ENCODE measurements around the gene DHFR. TPM values are rescaled to one million over a fixed set of nuclear protein-coding genes. Genes with fewer than 3 reads are reported as not detected.

DHFR gene
- total RNA-seq, 2 experiments from 2014 or later, result 63.6 to 67.4 TPM

DNA sequence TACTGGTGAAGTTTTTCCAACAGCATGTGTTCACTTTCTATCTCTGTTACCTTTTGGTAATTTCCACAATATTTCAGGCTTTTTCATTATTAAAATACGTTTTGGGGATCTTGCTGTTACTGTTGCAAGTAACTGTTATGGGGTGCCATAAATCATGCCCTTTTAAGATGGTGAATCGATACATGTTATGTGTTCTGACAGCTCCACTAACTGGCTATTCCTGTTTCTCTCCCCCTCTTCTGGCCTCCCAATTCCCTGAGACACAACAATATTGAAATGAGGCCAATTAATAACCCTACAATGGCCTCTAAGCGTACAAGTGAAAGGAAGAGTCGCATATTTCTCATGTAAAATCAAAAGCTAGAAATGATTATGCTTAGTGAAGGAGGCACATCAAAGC lies 13.4 kb downstream of the DHFR start:
- no peak overlapping the region for H3K4me3 Mint-ChIP-seq
- peaks cover 24% of the 10 kb centered on the region for H3K4me1 Mint-ChIP-seq
- peaks cover 64% of the 10 kb centered on the region for H3K36me3 Mint-ChIP-seq
- no peaks in the 10 kb centered on the region for H3K27me3 Mint-ChIP-seq
- no peaks in the 10 kb centered on the region for H3K9me3 Mint-ChIP-seq
- POLR2A ChIA-PET, result interaction anchor here (1.8 kb wide), 1 partner anchor 13 kb away, joined by 4 read pairs; the partner anchor contains the start of genes DHFR and MSH3
- ATAC-seq (ENCODE audit: low read depth) (no peak), DNase-seq (no peak)
- no peak overlapping the region for H3K27ac Mint-ChIP-seq

DNA sequence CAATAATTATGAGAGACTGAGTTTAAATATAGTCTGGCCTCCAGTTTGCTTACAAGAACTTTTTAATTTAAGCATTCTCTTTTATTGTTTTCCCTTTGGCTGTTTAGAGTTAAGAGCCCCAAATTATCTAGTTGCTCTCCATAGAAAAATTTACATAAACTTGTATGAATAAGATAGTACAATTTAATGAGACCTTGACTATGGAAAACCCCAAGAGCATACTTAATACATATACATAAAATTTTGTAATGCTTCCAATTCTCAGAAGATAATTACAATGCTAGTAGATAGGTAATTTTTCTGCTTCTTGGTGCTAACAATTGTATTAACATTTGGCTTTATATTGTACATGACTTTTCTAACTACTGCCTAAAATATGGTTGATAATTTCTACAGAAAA lies 20.6 kb downstream of the DHFR start:
- POLR2A ChIA-PET, result no interaction called here
- Mint-ChIP-seq H3K27me3 (no peaks in the 10 kb centered on the region), H3K27ac (no peak overlapping the region), H3K4me3 (no peak overlapping the region), H3K4me1 (peaks cover 13% of the 10 kb centered on the region), H3K9me3 (no peaks in the 10 kb centered on the region), H3K36me3 (peaks cover 46% of the 10 kb centered on the region)
- ATAC-seq (ENCODE audit: low read depth) (no peak), DNase-seq (no peak)

DNA sequence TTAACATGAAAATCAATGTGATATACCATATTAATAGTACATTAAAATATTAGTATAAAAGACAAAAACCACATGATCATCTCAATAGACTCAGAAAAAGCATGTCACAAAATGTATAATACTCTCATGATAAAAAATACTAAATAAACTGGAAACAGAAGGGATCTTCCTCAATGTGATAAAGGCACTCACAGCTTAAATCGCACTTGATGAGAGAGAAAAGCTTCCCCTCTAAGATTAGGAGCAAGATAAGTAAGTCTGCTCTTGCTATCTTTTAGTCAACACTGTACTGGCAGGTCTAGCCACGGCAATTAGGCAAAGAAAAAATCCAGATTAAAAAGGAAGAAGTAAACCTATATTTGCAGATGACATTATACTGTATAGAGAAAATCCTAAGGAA lies 22.1 kb downstream of the DHFR start:
- DNase-seq (no peak), ATAC-seq (ENCODE audit: low read depth) (no peak)
- H3K36me3 Mint-ChIP-seq, result peaks cover 35% of the 10 kb centered on the region
- POLR2A ChIA-PET, result interaction anchor here (0.7 kb wide), 1 partner anchor 128 kb away, joined by 5 read pairs; no protein-coding TSS in a partner anchor
- no peaks in the 10 kb centered on the region for H3K9me3 Mint-ChIP-seq
- no peak overlapping the region for H3K4me3 Mint-ChIP-seq
- no peak overlapping the region for H3K27ac Mint-ChIP-seq
- H3K27me3 Mint-ChIP-seq, result no peaks in the 10 kb centered on the region
- H3K4me1 Mint-ChIP-seq, result peaks cover 6% of the 10 kb centered on the region

DNA sequence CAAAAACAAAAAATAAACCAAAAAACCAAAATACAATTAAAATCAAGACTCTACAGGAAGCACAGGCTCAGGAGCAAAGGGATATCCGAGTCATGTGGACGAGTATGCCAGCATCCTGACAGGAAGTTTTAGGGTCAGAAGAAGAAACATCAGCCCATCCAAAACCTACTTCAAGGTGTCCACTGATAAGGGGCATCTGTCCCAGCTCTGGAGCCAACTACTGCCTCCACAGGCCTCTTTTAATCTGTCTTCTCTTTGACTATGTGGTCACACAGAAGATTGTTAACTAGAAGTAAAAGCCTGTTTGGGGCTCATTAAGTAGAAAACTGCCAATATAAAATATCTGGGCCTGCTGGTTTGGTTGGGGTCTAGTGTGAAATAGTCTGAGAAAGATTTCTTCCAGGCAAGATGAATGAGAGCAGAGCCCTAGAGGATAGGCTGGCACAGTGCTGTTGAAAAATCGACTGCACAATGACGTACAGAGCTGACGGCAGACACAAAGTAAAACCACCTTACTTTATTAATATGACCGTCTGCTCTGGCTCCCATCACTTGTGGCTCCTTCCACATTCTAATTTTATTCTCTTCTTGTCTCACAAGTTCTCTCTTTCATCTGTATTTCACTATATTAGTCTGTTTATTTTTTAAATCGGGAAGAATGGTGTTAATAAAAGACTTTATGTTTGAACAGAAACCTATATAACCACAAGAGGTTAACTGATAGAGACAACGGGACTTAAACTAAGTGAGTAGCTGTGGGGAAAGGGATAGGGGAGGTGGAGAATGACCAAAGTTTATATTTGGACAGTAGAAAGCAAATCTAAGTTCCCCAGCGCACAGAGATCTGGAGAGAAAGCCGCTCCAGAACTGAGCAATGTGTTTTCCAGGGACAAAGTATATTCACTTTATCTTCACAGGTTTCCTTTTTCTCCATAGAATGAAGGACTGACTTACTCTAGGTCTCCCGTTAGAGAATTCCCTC lies 23.2 kb downstream of the DHFR start:
- H3K9me3 Mint-ChIP-seq, result no peaks in the 10 kb centered on the region
- peaks cover 4% of the 10 kb centered on the region for H3K4me1 Mint-ChIP-seq
- ATAC-seq (ENCODE audit: low read depth), result no peak
- H3K36me3 Mint-ChIP-seq, result peaks cover 32% of the 10 kb centered on the region
- no peak overlapping the region for H3K27ac Mint-ChIP-seq
- no peak overlapping the region for H3K4me3 Mint-ChIP-seq
- POLR2A ChIA-PET, result no interaction called here
- DNase-seq, result no peak
- H3K27me3 Mint-ChIP-seq, result no peaks in the 10 kb centered on the region

DNA sequence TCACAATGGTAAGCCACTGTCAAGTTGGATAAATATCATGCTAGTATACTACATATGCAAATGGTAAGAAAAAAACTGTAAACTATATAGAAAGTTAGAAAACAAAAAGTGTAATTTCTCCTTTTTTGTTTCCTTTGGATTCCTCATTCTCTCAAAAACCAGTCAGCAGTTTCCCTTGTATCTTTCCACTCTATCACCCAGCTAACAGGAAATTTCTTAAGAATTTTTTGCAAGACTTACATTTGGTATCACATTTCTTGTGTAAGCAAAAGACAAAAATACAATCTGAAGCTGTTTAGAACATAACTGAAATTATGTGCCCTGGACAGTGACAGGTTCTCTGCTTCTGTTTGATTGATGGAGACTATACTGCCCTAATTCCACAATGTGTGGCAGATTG lies 25.5 kb downstream of the DHFR start:
- POLR2A ChIA-PET, result no interaction called here
- Mint-ChIP-seq H3K27me3 (no peaks in the 10 kb centered on the region), H3K27ac (no peak overlapping the region), H3K4me1 (peaks cover 1% of the 10 kb centered on the region), H3K36me3 (peaks cover 27% of the 10 kb centered on the region), H3K4me3 (no peak overlapping the region), H3K9me3 (no peaks in the 10 kb centered on the region)
- ATAC-seq (ENCODE audit: low read depth), result no peak
- no peak for DNase-seq

DNA sequence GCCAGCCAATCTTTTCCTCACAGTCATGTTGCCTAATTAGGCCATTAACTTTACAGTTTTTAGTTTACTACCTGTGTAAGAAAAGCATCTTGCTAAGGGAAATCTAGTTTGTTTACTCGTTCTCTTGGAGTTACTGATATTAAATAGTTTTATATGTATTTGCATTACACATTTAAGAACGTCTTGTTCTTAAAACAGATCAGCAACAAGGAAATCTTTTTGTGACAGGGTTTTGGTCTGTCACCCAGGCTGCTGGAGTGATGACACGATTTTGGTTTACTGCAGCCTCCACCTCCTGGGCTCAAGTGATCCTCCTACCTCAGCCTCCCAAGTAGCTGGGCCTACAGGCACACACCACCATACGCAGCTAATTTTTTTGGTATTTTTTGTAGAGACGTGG lies 29.6 kb downstream of the DHFR start:
- Mint-ChIP-seq H3K4me1 (no peaks in the 10 kb centered on the region), H3K36me3 (peaks cover 26% of the 10 kb centered on the region), H3K4me3 (no peak overlapping the region), H3K27ac (no peak overlapping the region), H3K9me3 (no peaks in the 10 kb centered on the region), H3K27me3 (no peaks in the 10 kb centered on the region)
- ATAC-seq (ENCODE audit: low read depth) (no peak), DNase-seq (no peak)
- POLR2A ChIA-PET, result interaction anchor here (1.4 kb wide), 1 partner anchor 31 kb away, joined by 3 read pairs; no protein-coding TSS in a partner anchor

DNA sequence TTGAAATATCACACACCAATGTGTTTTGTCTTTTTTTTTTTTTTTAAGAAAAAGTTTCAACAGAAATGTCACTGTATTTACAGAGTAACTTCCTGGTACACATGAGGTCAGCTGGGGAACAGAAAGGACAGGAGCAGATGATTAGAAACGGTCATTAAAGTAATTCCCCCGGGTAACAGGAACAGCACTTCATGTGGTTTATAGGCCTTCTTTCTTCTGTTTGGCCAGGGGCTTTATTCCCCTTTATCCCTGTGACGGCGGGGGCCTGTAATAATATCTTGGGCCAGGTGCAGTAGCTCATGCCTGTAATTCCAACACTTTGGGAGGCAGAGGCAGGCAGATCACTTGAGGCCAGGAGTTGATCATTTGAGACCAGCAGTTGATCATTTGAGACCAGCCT lies 30.8 kb downstream of the DHFR start:
- no peaks in the 10 kb centered on the region for H3K4me1 Mint-ChIP-seq

DNA sequence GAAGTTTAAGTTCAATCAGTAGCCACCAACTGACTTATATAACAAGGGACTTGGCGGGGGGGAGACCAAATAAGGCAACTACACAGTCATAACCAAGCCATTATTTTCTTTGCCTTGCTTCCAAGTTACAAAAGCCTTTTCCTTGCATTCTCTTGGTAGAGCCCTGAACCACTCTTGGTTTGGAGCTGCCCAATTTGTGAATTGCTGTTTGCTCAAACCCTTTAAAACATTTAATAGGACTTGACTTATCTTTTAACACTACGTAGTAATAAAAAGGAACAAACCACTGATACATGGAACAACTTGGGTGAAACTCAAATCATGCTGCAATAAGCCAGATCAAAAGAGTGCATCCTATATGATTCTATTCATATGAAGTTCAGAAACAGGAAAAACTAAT lies 32.0 kb downstream of the DHFR start:
- no peak overlapping the region for H3K4me3 Mint-ChIP-seq

More for the DNA sequence above, 30.8 kb downstream of the DHFR start:
- ATAC-seq (ENCODE audit: low read depth) (no peak), DNase-seq (no peak)
- H3K4me3 Mint-ChIP-seq, result no peak overlapping the region
- H3K9me3 Mint-ChIP-seq, result no peaks in the 10 kb centered on the region
- H3K27ac Mint-ChIP-seq, result no peak overlapping the region
- peaks cover 26% of the 10 kb centered on the region for H3K36me3 Mint-ChIP-seq
- no peaks in the 10 kb centered on the region for H3K27me3 Mint-ChIP-seq
- POLR2A ChIA-PET, result interaction anchor here (1.4 kb wide), 1 partner anchor 32 kb away, joined by 3 read pairs; no protein-coding TSS in a partner anchor

DNA sequence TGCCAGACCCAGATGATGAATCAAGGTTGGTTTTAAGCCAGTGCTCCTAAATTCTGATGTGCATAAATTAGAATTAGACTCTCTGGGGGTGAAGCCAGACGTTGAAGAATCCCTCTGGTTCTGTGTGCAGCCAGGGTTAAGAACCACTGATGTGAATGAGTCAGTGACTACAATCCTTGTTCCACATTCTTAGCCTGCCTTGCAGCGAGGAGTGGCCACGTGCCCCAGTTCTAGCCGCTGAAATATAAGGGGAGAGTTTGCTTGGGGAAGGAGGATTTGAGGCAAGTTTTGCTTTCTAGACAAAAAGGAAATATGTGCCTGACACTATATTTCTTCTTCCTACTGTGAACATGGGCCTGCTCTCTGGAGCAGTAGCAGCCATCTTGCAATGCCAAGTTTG lies 34.6 kb downstream of the DHFR start:
- H3K9me3 Mint-ChIP-seq, result no peaks in the 10 kb centered on the region
- H3K4me3 Mint-ChIP-seq, result no peak overlapping the region
- peaks cover 9% of the 10 kb centered on the region for H3K4me1 Mint-ChIP-seq
- POLR2A ChIA-PET, result interaction anchor here (1.2 kb wide), 1 partner anchor 37 kb away, joined by 3 read pairs; no protein-coding TSS in a partner anchor
- no peaks in the 10 kb centered on the region for H3K27me3 Mint-ChIP-seq
- H3K27ac Mint-ChIP-seq, result no peak overlapping the region
- DNase-seq (no peak), ATAC-seq (ENCODE audit: low read depth) (no peak)
- H3K36me3 Mint-ChIP-seq, result peaks cover 32% of the 10 kb centered on the region

More for the DNA sequence above, 32.0 kb downstream of the DHFR start:
- peaks cover 29% of the 10 kb centered on the region for H3K36me3 Mint-ChIP-seq
- no peaks in the 10 kb centered on the region for H3K4me1 Mint-ChIP-seq
- no peaks in the 10 kb centered on the region for H3K27me3 Mint-ChIP-seq
- POLR2A ChIA-PET, result no interaction called here
- no peak overlapping the region for H3K27ac Mint-ChIP-seq
- DNase-seq (no peak), ATAC-seq (ENCODE audit: low read depth) (no peak)
- no peaks in the 10 kb centered on the region for H3K9me3 Mint-ChIP-seq

DNA sequence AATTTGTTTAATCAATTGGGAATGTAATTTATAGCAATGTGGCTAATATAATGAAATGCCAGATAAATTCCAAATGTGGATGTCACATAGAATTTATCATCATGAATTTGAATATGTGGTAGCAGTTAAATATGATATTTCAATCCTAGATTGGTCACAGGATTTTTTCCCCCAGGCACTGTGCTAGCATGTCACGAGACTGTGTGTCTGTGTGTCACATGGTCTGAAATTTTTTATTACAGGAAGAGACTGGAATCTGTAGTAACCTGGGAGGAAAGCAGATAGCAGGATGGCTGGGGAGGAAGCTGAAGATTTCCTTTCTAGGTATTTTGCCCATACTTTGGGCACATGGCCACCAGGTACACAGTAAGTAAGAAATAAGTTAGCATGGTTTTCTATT lies 35.7 kb downstream of the DHFR start:
- Mint-ChIP-seq H3K36me3 (peaks cover 32% of the 10 kb centered on the region), H3K4me1 (peaks cover 9% of the 10 kb centered on the region), H3K9me3 (no peaks in the 10 kb centered on the region), H3K27me3 (no peaks in the 10 kb centered on the region), H3K27ac (no peak overlapping the region), H3K4me3 (no peak overlapping the region)
- DNase-seq (no peak), ATAC-seq (ENCODE audit: low read depth) (no peak)
- POLR2A ChIA-PET, result no interaction called here

DNA sequence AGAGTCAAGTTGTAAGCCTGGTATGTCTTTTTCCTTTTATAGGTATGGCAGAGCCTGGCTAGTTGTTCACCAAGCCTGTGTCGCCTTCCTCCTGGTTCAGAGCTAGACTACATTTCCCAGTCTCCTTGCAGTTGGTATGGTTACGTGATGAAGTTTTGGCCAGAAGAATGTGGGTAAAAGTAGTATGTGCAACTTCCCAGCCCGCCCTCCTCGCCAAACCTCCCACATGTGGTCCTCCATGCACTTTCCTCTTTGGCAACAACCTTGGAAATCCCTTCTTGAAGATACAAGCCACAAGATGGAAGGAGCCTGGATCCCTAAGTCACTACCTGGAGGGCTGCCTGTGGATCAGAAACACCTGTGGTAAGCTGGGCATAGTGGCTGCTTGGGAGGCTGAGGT lies 36.3 kb downstream of the DHFR start:
- POLR2A ChIA-PET, result no interaction called here
- H3K4me1 Mint-ChIP-seq, result peaks cover 9% of the 10 kb centered on the region
- DNase-seq, result no peak
- H3K27ac Mint-ChIP-seq, result no peak overlapping the region
- H3K9me3 Mint-ChIP-seq, result no peaks in the 10 kb centered on the region
- ATAC-seq (ENCODE audit: low read depth), result no peak
- no peaks in the 10 kb centered on the region for H3K27me3 Mint-ChIP-seq
- H3K4me3 Mint-ChIP-seq, result no peak overlapping the region
- peaks cover 33% of the 10 kb centered on the region for H3K36me3 Mint-ChIP-seq

DNA sequence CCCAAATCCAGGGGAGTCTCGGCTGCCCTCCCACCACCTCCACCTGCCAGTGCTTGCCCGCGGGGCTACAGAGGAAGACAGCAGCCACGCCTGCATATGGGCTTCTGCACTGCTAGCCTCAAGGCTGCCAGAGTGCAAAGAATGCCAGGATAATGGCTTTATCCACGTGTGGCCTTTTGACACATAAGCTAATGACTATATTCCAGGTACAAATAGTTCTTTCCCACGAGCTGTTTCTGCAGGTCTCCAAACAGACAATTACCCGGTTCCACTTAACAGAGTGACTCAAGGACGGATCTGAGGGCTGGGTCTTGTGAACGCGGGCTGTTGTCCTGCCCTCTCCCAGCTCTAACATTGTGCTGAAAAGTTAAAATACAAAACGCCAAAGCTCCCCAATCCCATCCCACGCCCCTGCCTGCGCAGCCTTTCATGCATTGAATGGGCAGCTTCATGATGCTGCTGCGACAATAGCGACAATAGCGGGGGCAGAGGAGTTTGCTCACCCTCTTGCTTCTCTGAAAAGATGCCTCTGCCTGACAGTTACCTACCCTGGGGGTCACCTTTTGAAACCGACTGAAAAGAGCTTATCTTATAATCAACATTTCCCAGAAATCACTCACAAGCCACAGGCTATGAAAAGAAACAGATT lies 39.4 kb downstream of the DHFR start:
- Mint-ChIP-seq H3K4me1 (peaks cover 9% of the 10 kb centered on the region), H3K36me3 (peaks cover 20% of the 10 kb centered on the region), H3K4me3 (no peak overlapping the region), H3K27ac (no peak overlapping the region), H3K27me3 (no peaks in the 10 kb centered on the region), H3K9me3 (peaks cover 2% of the 10 kb centered on the region)
- POLR2A ChIA-PET, result no interaction called here
- ATAC-seq (ENCODE audit: low read depth) (no peak), DNase-seq (no peak)

DNA sequence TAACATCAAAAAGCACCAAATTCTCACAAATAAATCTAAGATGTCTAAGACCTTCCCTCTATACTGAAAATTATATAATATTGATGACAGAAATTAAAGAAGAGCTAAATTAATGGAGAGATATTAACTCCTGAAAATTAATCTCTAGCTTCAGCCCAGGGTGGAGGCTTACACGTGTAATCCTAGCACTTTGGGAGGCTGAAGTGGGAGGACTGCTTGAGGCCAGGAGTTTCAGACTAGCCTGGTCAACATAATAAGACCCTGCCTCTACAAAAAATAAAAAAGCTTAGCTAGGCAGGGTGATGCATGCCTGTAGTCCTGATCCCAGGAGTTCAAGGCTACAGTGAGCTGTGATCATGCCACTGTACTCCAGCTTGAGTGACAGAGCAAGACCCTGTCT lies 45.1 kb downstream of the DHFR start:
- Mint-ChIP-seq H3K27ac (no peak overlapping the region), H3K36me3 (peaks cover 8% of the 10 kb centered on the region), H3K4me1 (peaks cover 2% of the 10 kb centered on the region), H3K27me3 (no peaks in the 10 kb centered on the region), H3K9me3 (peaks cover 6% of the 10 kb centered on the region), H3K4me3 (no peak overlapping the region)
- POLR2A ChIA-PET, result no interaction called here
- ATAC-seq (ENCODE audit: low read depth), result no peak
- DNase-seq, result no peak

DNA sequence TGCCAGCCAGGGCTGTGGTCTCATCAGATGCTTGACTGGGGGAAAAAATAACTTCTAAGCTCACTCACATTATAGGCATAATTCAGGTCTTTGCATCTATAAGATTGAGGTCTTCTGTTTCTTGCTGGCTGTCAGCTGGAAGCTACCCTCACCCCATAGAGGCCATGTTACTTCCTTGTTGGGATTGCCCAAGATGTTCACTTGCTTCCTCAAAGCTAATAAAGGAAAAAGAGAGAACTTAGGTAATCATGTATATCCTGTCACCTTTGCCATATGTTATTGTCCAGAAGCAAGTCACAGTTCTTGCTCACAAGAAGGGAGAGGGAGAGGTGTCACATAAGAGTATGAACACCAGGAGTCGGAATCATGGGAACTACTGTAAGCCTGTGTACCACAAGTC lies 46.1 kb downstream of the DHFR start:
- no peak for DNase-seq
- Mint-ChIP-seq H3K27me3 (no peaks in the 10 kb centered on the region), H3K36me3 (peaks cover 8% of the 10 kb centered on the region), H3K9me3 (peaks cover 6% of the 10 kb centered on the region), H3K27ac (no peak overlapping the region), H3K4me3 (no peak overlapping the region), H3K4me1 (peaks cover 2% of the 10 kb centered on the region)
- POLR2A ChIA-PET, result no interaction called here
- no peak for ATAC-seq (ENCODE audit: low read depth)
